ENCODE data around the gene FRMD5.

The FRMD5 gene

GRCh38 chr15:44159492-44159891, 35.6 kb downstream of the FRMD5 start:
- DNase-seq = no peak

- DNase-seq = no peak
These were observed 37.0 kb downstream of the FRMD5 start for GRCh38 chr15:44158111-44158510.

- no peak for DNase-seq
These were observed 37.4 kb downstream of the FRMD5 start for GRCh38 chr15:44157679-44158078.

GRCh38 chr15:44153352-44153751, 41.7 kb downstream of the FRMD5 start:
- no peak for DNase-seq

- no peak for DNase-seq
These were observed 45.8 kb downstream of the FRMD5 start for GRCh38 chr15:44149224-44149623.

GRCh38 chr15:44148580-44148979, 46.5 kb downstream of the FRMD5 start:
- DNase-seq = no peak

- no peak for DNase-seq
These were observed 47.4 kb downstream of the FRMD5 start for GRCh38 chr15:44147636-44148035.

GRCh38 chr15:44145495-44145894, 49.6 kb downstream of the FRMD5 start:
- no peak for DNase-seq

- no peak for DNase-seq
These were observed 50.1 kb downstream of the FRMD5 start for GRCh38 chr15:44144992-44145391.

GRCh38 chr15:44144184-44144583, 50.9 kb downstream of the FRMD5 start:
- no peak for DNase-seq

- DNase-seq = no peak
These were observed 57.3 kb downstream of the FRMD5 start for GRCh38 chr15:44137750-44138149.

GRCh38 chr15:44136991-44137477, 58.0 kb downstream of the FRMD5 start:
- DNase-seq = no peak

GRCh38 chr15:44132057-44132456, 63.0 kb downstream of the FRMD5 start:
- no peak for DNase-seq

GRCh38 chr15:44130778-44131177, 64.3 kb downstream of the FRMD5 start:
- DNase-seq = no peak

GRCh38 chr15:44129911-44130310, 65.2 kb downstream of the FRMD5 start:
- no peak for DNase-seq

GRCh38 chr15:44128443-44128842, 66.6 kb downstream of the FRMD5 start:
- no peak for DNase-seq

- DNase-seq = no peak
These were observed 69.2 kb downstream of the FRMD5 start for GRCh38 chr15:44125879-44126278.

GRCh38 chr15:44102675-44103254, 92.3 kb downstream of the FRMD5 start:
- no peak for DNase-seq

- DNase-seq = no peak
These were observed 93.1 kb downstream of the FRMD5 start for GRCh38 chr15:44101944-44102343.

GRCh38 chr15:44101286-44101685, 93.8 kb downstream of the FRMD5 start:
- DNase-seq = no peak

GRCh38 chr15:44099671-44100070, 95.4 kb downstream of the FRMD5 start:
- no peak for DNase-seq

- no peak for DNase-seq
These were observed 97.5 kb downstream of the FRMD5 start for GRCh38 chr15:44097552-44097951.

GRCh38 chr15:44096596-44096995, 98.5 kb downstream of the FRMD5 start:
- DNase-seq = no peak

GRCh38 chr15:44094781-44095180, 100.3 kb downstream of the FRMD5 start:
- DNase-seq = no peak

- no peak for DNase-seq
These were observed 101.2 kb downstream of the FRMD5 start for GRCh38 chr15:44093836-44094235.

- no peak for DNase-seq
These were observed 102.8 kb downstream of the FRMD5 start for GRCh38 chr15:44092221-44092620.

All from NCI-H524 treated with DMSO at 0.1 percent for 48 hours (cell line).